ENCODE results near the gene MAFF.

GRCh38 chr22:38212442-38212841, 10.6 kb downstream of the MAFF start:
- TF ChIP-seq, protein P1, sequence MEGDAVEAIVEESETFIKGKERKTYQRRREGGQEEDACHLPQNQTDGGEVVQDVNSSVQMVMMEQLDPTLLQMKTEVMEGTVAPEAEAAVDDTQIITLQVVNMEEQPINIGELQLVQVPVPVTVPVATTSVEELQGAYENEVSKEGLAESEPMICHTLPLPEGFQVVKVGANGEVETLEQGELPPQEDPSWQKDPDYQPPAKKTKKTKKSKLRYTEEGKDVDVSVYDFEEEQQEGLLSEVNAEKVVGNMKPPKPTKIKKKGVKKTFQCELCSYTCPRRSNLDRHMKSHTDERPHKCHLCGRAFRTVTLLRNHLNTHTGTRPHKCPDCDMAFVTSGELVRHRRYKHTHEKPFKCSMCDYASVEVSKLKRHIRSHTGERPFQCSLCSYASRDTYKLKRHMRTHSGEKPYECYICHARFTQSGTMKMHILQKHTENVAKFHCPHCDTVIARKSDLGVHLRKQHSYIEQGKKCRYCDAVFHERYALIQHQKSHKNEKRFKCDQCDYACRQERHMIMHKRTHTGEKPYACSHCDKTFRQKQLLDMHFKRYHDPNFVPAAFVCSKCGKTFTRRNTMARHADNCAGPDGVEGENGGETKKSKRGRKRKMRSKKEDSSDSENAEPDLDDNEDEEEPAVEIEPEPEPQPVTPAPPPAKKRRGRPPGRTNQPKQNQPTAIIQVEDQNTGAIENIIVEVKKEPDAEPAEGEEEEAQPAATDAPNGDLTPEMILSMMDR (IDR thresholded peaks at IDR 0.05) = no peak
- TF ChIP-seq EP300 (IDR thresholded peaks at IDR 0.05) = no peak
